Karpas-422 (cell line): ENCODE measurements around the gene OXSR1. TPM values are rescaled to one million over a fixed set of nuclear protein-coding genes. Genes with fewer than 3 reads are reported as not detected.

Experiments used
- DNase-seq: peaks from one replicate; pipeline ENCODE4 v3.0.0-alpha.2; 2015
- H2AFZ ChIP-seq: fragments of 200-600 bp; sonication (generic); 2 replicates; pipeline ENCODE4 v1.6.1; 2014; ENCODE audit warnings: antibody characterized with exemption, low read length, mixed read lengths
- H3K27ac ChIP-seq: fragments of 200-600 bp; sonication (generic); 2 replicates; pipeline ENCODE4 v1.5.1; 2014; ENCODE audit warnings: mild to moderate bottlenecking, low read length, moderate library complexity
- H3K27me3 ChIP-seq: fragments of 200-600 bp; sonication (generic); 2 replicates; pipeline ENCODE4 v1.6.1; 2014; ENCODE audit warnings: low read length, mixed read lengths
- H3K36me3 ChIP-seq: fragments of 200-600 bp; sonication (generic); 2 replicates; pipeline ENCODE4 v1.6.1; 2014; ENCODE audit warnings: low read length, mixed read lengths; ENCODE audit not compliant: insufficient read depth
- H3K4me1 ChIP-seq: fragments of 200-600 bp; sonication (generic); 2 replicates; pipeline ENCODE4 v1.6.1; 2014; ENCODE audit warnings: mild to moderate bottlenecking, low read length, mixed read lengths
- H3K4me2 ChIP-seq: fragments of 200-600 bp; sonication (generic); 2 replicates; pipeline ENCODE4 v1.6.1; 2014; ENCODE audit warnings: low read length, low read depth, mild to moderate bottlenecking; ENCODE audit not compliant: poor library complexity, severe bottlenecking
- H3K4me3 ChIP-seq: fragments of 200-600 bp; sonication (generic); 2 replicates; pipeline ENCODE4 v1.5.1; 2014; ENCODE audit warnings: mild to moderate bottlenecking, antibody characterized with exemption, low read length, mixed read lengths
- H3K79me2 ChIP-seq: fragments of 200-600 bp; sonication (generic); 2 replicates; pipeline ENCODE4 v1.6.1; 2014; ENCODE audit warnings: mild to moderate bottlenecking, low read length, mixed read lengths
- H3K9ac ChIP-seq: fragments of 200-600 bp; sonication (generic); 2 replicates; pipeline ENCODE4 v1.6.0; 2014; ENCODE audit warnings: low read length
- H3K9me2 ChIP-seq: fragments of 200-600 bp; sonication (generic), shearing (Covaris generic); replicated peaks from 2 replicates; pipeline ENCODE4 v1.6.0; 2014; ENCODE audit warnings: mild to moderate bottlenecking, low read length, moderate library complexity; ENCODE audit not compliant: insufficient read depth
- H3K9me3 ChIP-seq: fragments of 300-700, 200-600 bp; sonication (generic); 2 replicates; pipeline ENCODE4 v1.6.1; 2014; ENCODE audit warnings: low read length, mixed read lengths
- H4K20me1 ChIP-seq: fragments of 200-600 bp; sonication (generic); 2 replicates; pipeline ENCODE4 v1.6.1; 2014; ENCODE audit warnings: mild to moderate bottlenecking, antibody characterized with exemption, low read length, low read depth; ENCODE audit not compliant: insufficient read depth
- total RNA-seq: library from RNA; depleted of rRNA; stranded (reverse); fragments of >200 nt; shearing (Covaris generic); gene quantifications from 2 replicates; pipeline ENCODE4 v1.2.3, GENCODE V29; 2014; ENCODE audit warnings: low replicate concordance

The OXSR1 gene
- total RNA-seq, 1 experiment from 2014 or later, result 55.3 TPM

- Histone ChIP-seq H3K27ac (no peak overlapping the region), H3K4me1 (no peaks in the 10 kb centered on the region), H3K9me2 (0 out of 2 replicates have a peak, but pooled peaks cover 5% of the 10 kb centered on the region), H3K27me3 (no peaks in the 10 kb centered on the region), H3K9ac (no peak overlapping the region), H2AFZ (no peak overlapping the region), H3K4me3 (no peak overlapping the region), H4K20me1 (no peaks in the 10 kb centered on the region), H3K9me3 (no peaks in the 10 kb centered on the region), H3K36me3 (peaks cover 52% of the 10 kb centered on the region), H3K4me2 (no peak overlapping the region), H3K79me2 (peaks cover 20% of the 10 kb centered on the region)
- no peak for DNase-seq
Measured at GRCh38 chr3:38257583-38257982, 92.2 kb downstream of the OXSR1 start.

- DNase-seq, result no peak
Measured at GRCh38 chr3:38260474-38260873, 95.1 kb downstream of the OXSR1 start.

GRCh38 chr3:38264353-38264771 lies 99.0 kb downstream of the OXSR1 start:
- H2AFZ ChIP-seq, result no peak overlapping the region
- H3K9me3 ChIP-seq, result no peaks in the 10 kb centered on the region
- no peak overlapping the region for H3K9ac ChIP-seq
- DNase-seq, result no peak
- H3K4me2 ChIP-seq, result no peak overlapping the region
- no peaks in the 10 kb centered on the region for H3K4me1 ChIP-seq
- H3K27me3 ChIP-seq, result no peaks in the 10 kb centered on the region
- peaks cover 10% of the 10 kb centered on the region; the same call in 1 of the 2 replicates for H3K36me3 ChIP-seq
- H4K20me1 ChIP-seq, result no peaks in the 10 kb centered on the region
- H3K4me3 ChIP-seq, result no peak overlapping the region
- no peak overlapping the region for H3K27ac ChIP-seq
- 0 out of 2 replicates have a peak, but pooled peaks cover 2% of the 10 kb centered on the region for H3K79me2 ChIP-seq
- H3K9me2 ChIP-seq, result no peaks in the 10 kb centered on the region

More at GRCh38 chr3:38260474-38260873, 95.1 kb downstream of the OXSR1 start:
- H3K9me3 ChIP-seq, result no peaks in the 10 kb centered on the region
- H3K9ac ChIP-seq, result no peak overlapping the region
- H3K27me3 ChIP-seq, result no peaks in the 10 kb centered on the region
- H3K4me1 ChIP-seq, result no peaks in the 10 kb centered on the region
- no peak overlapping the region for H3K4me3 ChIP-seq
- H3K79me2 ChIP-seq, result peaks cover 17% of the 10 kb centered on the region
- H4K20me1 ChIP-seq, result no peaks in the 10 kb centered on the region
- no peak overlapping the region for H3K4me2 ChIP-seq
- 0 out of 2 replicates have a peak, but pooled peaks cover 2% of the 10 kb centered on the region for H3K9me2 ChIP-seq
- no peak overlapping the region for H3K27ac ChIP-seq
- H2AFZ ChIP-seq, result no peak overlapping the region
- H3K36me3 ChIP-seq, result peaks cover 23% of the 10 kb centered on the region

GRCh38 chr3:38264779-38265178 lies 99.4 kb downstream of the OXSR1 start:
- no peaks in the 10 kb centered on the region for H4K20me1 ChIP-seq
- H3K36me3 ChIP-seq, result peaks cover 10% of the 10 kb centered on the region; the same call in 1 of the 2 replicates
- no peak overlapping the region for H3K9ac ChIP-seq
- no peaks in the 10 kb centered on the region for H3K27me3 ChIP-seq
- no peaks in the 10 kb centered on the region for H3K4me1 ChIP-seq
- DNase-seq, result no peak
- H3K9me3 ChIP-seq, result no peaks in the 10 kb centered on the region
- 0 out of 2 replicates have a peak, but pooled peaks cover 2% of the 10 kb centered on the region for H3K79me2 ChIP-seq
- H3K4me2 ChIP-seq, result no peak overlapping the region
- no peaks in the 10 kb centered on the region for H3K9me2 ChIP-seq
- H3K27ac ChIP-seq, result no peak overlapping the region
- H2AFZ ChIP-seq, result no peak overlapping the region
- no peak overlapping the region for H3K4me3 ChIP-seq

GRCh38 chr3:38265604-38266307 lies 100.4 kb downstream of the OXSR1 start, which contains the start of gene SLC22A13:
Gene SLC22A13 (plus strand): TSS chr3:38265812. CDS start chr3:38265861, 49 bp downstream.
- H2AFZ ChIP-seq, result no peak within 1 kb of the TSS
- DNase-seq, result no peak

GRCh38 chr3:38266810-38267209 lies 101.5 kb downstream of the OXSR1 start:
- no peak for DNase-seq
- H3K4me3 ChIP-seq, result no peak overlapping the region
- H4K20me1 ChIP-seq, result no peaks in the 10 kb centered on the region
- no peaks in the 10 kb centered on the region for H3K79me2 ChIP-seq
- H3K9ac ChIP-seq, result no peak overlapping the region
- H3K4me2 ChIP-seq, result no peak overlapping the region
- H3K27ac ChIP-seq, result no peak overlapping the region
- no peaks in the 10 kb centered on the region for H3K9me2 ChIP-seq
- no peaks in the 10 kb centered on the region for H3K36me3 ChIP-seq
- H3K27me3 ChIP-seq, result no peaks in the 10 kb centered on the region
- H2AFZ ChIP-seq, result no peak overlapping the region
- peaks cover 4% of the 10 kb centered on the region for H3K4me1 ChIP-seq
- no peaks in the 10 kb centered on the region for H3K9me3 ChIP-seq

More at GRCh38 chr3:38265604-38266307, 100.4 kb downstream of the OXSR1 start, which contains the start of gene SLC22A13:
- Histone ChIP-seq H3K79me2 (no peaks in the 10 kb centered on the region), H3K9me2 (no peaks in the 10 kb centered on the region), H4K20me1 (no peaks in the 10 kb centered on the region), H3K4me2 (no peak within 1 kb of the TSS), H3K4me1 (no peaks in the 10 kb centered on the region), H3K9me3 (no peaks in the 10 kb centered on the region), H3K9ac (no peak within 1 kb of the TSS), H3K27ac (no peak within 1 kb of the TSS), H3K4me3 (no peak within 1 kb of the TSS), H3K27me3 (no peaks in the 10 kb centered on the region), H3K36me3 (peaks cover 2% of the 10 kb centered on the region; the same call in 1 of the 2 replicates)

- Histone ChIP-seq H3K27me3 (no peaks in the 10 kb centered on the region), H3K4me1 (peaks cover 12% of the 10 kb centered on the region), H3K4me2 (no peak overlapping the region), H3K79me2 (no peaks in the 10 kb centered on the region), H2AFZ (no peak overlapping the region), H3K9me3 (no peaks in the 10 kb centered on the region), H3K9me2 (no peaks in the 10 kb centered on the region), H4K20me1 (no peaks in the 10 kb centered on the region), H3K4me3 (no peak overlapping the region), H3K27ac (no peak overlapping the region), H3K9ac (no peak overlapping the region), H3K36me3 (no peaks in the 10 kb centered on the region)
- no peak for DNase-seq
Measured at GRCh38 chr3:38267662-38268061, 102.3 kb downstream of the OXSR1 start.

- Histone ChIP-seq H3K4me2 (no peak overlapping the region), H2AFZ (no peak overlapping the region), H4K20me1 (no peaks in the 10 kb centered on the region), H3K4me3 (no peak overlapping the region), H3K27me3 (no peaks in the 10 kb centered on the region), H3K4me1 (peaks cover 17% of the 10 kb centered on the region), H3K9ac (no peak overlapping the region), H3K9me2 (no peaks in the 10 kb centered on the region), H3K36me3 (no peaks in the 10 kb centered on the region), H3K27ac (no peak overlapping the region), H3K9me3 (no peaks in the 10 kb centered on the region), H3K79me2 (no peaks in the 10 kb centered on the region)
- DNase-seq, result no peak
Measured at GRCh38 chr3:38268087-38268486, 102.8 kb downstream of the OXSR1 start.
